Epithelial cell of esophagus (primary cell): ENCODE data around the gene POU3F2.

Source experiments
- DNase-seq: peaks from one replicate; pipeline ENCODE4 v3.0.0; 2010; ENCODE audit warnings: low read depth
- H3K4me3 ChIP-seq: 2 replicates; pipeline ENCODE4 v1.5.1; 2011; ENCODE audit warnings: mild to moderate bottlenecking, low read length, control low read depth
- CTCF ChIP-seq: IDR thresholded peaks from 2 replicates; pipeline ENCODE4 v1.5.1; 2011; ENCODE audit warnings: low read depth, mild to moderate bottlenecking, low read length, control low read depth, inconsistent platforms; ENCODE audit not compliant: insufficient read depth; ENCODE audit errors: missing control alignments

Gene POU3F2

GRCh38 chr6:98871057-98871456, 36.7 kb downstream of the POU3F2 start:
- peak; percentile 79 for DNase-seq
- H3K4me3 ChIP-seq, result no peak overlapping the region
- TF ChIP-seq CTCF, result no peak

GRCh38 chr6:98871821-98872220, 37.4 kb downstream of the POU3F2 start:
- peak; percentile 65 for DNase-seq
- no peak for TF ChIP-seq CTCF
- no peak overlapping the region for H3K4me3 ChIP-seq

- no peak for DNase-seq
- no peak overlapping the region for H3K4me3 ChIP-seq
- TF ChIP-seq CTCF, result no peak
These were observed 41.0 kb downstream of the POU3F2 start for GRCh38 chr6:98875375-98875774.

GRCh38 chr6:98877250-98877649, 42.9 kb downstream of the POU3F2 start:
- H3K4me3 ChIP-seq, result no peak overlapping the region
- TF ChIP-seq CTCF, result no peak
- DNase-seq, result no peak

GRCh38 chr6:98880486-98880885, 46.1 kb downstream of the POU3F2 start:
- no peak for TF ChIP-seq CTCF
- DNase-seq, result no peak
- no peak overlapping the region for H3K4me3 ChIP-seq

- no peak for TF ChIP-seq CTCF
- DNase-seq, result no peak
These were observed 51.0 kb downstream of the POU3F2 start for GRCh38 chr6:98885330-98885729.

GRCh38 chr6:98887650-98888049, 53.3 kb downstream of the POU3F2 start:
- TF ChIP-seq CTCF, result no peak
- no peak overlapping the region for H3K4me3 ChIP-seq
- no peak for DNase-seq

More at GRCh38 chr6:98885330-98885729, 51.0 kb downstream of the POU3F2 start:
- H3K4me3 ChIP-seq, result no peak overlapping the region
